ENCODE results near the gene KLC1.

KLC1 gene

DNA sequence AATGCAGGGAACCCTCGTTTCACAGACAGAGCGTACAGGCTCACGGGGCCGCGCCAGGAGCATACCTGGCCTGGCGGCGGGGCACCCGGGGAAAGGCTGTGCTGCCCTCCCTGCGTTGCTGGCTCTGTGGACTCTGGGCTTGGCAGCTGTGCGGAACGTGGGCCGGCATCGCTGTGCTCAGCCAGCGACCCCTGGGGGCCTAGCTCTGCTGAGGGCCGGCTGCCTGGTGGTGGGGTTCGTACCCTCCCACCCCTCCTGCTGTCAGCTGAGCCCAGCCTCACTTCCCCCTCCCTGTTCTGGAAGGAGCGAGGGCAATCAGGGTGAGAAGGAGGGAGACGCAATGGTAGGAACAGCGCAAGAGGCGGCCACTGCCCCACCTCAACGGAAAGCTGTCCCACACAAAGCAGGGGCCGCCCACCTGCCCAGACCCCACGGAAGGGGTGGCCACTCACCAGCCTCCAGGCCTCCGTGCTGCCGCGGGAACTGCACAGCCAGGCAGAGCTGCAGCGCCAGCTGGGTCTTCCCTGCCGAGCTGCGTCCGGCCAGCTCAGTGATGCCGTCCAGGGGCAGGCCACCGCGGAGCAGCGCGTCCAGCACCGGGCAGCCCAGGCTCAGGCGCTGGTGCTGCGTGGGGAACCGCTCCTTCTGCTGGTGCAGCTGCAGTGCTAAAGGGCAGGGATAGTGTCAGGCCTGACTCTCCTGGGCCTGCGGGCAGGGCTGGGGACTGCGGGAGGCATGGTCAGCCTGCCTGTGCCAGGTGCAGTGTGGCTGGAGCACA lies 77.7 kb downstream of the KLC1 start:
- Mint-ChIP-seq H3K4me1 (ENCODE audit: low read depth) (peaks cover 18% of the 10 kb centered on the region), H3K36me3 (ENCODE audit: low read depth) (peaks cover 12% of the 10 kb centered on the region), H3K27ac (no peak overlapping the region), H3K9me3 (no peaks in the 10 kb centered on the region), H3K4me3 (no peak overlapping the region), H3K27me3 (ENCODE audit: low read depth) (no peaks in the 10 kb centered on the region)

DNA sequence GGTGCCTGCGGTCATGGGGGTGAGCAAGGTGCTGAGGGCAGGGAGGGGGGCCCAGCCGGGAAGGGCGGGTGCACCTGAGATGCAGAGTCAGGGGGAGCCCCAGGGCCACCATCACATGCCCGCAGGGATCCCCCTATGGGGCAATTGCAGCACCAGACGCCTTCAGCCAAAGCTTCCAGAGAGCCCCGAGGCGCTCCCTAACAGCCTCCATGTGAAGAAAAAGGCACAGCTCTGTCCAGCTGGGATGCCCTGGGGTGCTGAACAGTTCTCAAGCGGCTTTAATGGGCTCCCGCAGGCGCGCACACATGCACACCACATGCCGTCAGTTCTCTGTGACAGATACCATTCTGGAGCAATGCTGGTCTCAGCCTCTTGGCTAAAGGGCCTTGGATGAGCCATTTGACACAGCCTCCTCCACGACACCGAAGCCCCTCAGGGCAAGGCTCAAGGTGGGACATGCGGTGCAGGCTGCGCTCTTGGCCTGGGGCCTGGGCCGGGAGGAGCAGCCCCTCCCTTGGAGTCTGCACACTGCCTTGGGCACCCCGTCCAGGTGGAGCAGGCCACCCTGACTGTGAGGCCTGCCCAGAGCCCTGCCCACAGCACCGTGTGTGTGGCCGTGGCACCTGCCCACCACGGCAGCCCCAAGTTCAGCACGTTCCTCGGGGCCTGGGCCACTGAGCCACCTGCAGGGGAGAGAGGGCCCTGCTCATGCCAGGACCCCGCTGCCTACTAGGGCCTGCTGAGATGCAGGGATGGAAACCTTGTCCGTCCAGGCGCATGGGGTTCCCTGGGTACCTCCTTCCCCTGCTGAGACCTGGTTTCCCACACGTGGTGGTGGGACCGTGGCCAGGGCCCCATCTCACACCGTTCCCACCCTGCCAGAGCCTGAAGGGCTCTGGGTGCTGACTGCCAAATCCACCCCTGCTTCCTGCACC lies 78.6 kb downstream of the KLC1 start:
- Mint-ChIP-seq H3K27ac (no peak overlapping the region), H3K9me3 (no peaks in the 10 kb centered on the region), H3K4me3 (no peak overlapping the region), H3K27me3 (ENCODE audit: low read depth) (no peaks in the 10 kb centered on the region), H3K4me1 (ENCODE audit: low read depth) (peaks cover 20% of the 10 kb centered on the region), H3K36me3 (ENCODE audit: low read depth) (peaks cover 11% of the 10 kb centered on the region)

DNA sequence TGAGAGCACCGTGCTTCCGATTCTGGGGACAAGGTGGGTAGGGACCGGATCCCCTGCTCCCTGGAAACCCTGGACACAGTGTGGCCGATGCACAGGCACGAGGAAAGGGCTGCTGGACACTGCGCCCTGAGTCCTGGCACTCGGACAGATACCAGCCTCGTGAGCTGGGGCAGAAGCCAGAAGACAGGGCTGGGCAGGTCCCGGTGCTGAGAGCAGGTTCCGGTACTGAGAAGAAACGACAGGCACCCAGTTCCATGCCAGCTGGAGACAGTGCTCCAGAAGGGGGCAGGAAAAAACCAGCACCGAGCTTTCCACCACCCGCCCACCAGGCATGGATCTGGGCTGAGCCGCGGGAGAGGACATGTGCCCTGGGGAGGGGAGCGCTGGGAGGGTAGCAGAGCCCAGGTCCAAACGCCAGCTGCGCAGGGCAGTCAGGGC lies 79.8 kb downstream of the KLC1 start:
- Mint-ChIP-seq H3K4me1 (ENCODE audit: low read depth) (peaks cover 21% of the 10 kb centered on the region), H3K36me3 (ENCODE audit: low read depth) (peaks cover 6% of the 10 kb centered on the region), H3K27ac (no peak overlapping the region), H3K4me3 (no peak overlapping the region), H3K27me3 (ENCODE audit: low read depth) (no peaks in the 10 kb centered on the region), H3K9me3 (no peaks in the 10 kb centered on the region)

DNA sequence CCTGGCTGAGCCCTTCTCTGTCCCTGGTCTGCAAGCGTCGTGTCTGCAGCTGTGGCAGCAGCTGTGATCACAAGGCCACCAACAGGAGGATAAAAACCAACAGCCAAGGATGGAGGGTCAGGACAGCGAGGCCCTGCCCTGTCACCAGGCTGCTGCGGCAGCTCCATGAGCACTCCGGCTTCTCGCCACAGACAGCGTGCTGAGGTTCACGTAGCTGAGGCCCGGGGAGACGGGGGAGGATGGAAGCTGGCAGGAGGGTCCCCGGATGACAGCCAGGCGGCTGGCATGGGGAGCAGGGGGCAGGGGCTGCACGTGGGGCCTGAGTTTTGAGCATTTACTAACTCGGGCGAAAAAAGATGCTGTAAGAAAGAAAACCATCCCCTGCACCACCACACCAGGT lies 80.8 kb downstream of the KLC1 start:
- Mint-ChIP-seq H3K9me3 (no peaks in the 10 kb centered on the region), H3K4me3 (no peak overlapping the region), H3K27me3 (ENCODE audit: low read depth) (no peaks in the 10 kb centered on the region), H3K27ac (no peak overlapping the region), H3K4me1 (ENCODE audit: low read depth) (peaks cover 21% of the 10 kb centered on the region), H3K36me3 (ENCODE audit: low read depth) (peaks cover 4% of the 10 kb centered on the region)

DNA sequence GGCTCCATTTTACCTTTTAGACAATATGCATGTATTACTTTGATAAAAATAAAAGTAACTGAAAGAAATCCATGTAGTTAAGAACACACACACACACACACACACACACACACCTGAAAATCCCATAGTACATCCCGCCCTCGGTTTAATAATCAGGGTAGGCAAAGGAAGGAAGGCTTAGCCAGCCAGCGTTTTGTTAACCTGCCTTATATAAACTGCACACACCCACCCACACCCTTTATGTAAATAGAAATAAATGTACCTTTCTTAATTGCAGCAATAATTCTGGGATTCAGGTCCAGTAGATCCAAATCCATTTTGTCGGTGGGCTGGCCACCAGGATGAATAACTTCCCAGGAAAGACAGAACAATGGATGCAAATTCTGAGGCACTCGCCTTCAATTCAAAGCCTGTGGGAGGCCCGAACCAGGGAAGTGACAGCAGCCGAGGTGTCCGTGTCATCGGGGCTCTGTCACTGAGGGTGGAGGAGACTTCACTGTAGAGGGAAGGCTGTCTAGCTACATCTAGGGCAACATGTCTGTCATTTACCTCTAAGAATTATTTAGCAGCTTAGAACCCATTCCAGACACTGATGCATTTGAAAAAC lies 81.9 kb downstream of the KLC1 start:
- Mint-ChIP-seq H3K9me3 (no peaks in the 10 kb centered on the region), H3K27me3 (ENCODE audit: low read depth) (no peaks in the 10 kb centered on the region), H3K36me3 (ENCODE audit: low read depth) (peaks cover 4% of the 10 kb centered on the region), H3K4me1 (ENCODE audit: low read depth) (peaks cover 22% of the 10 kb centered on the region), H3K4me3 (no peak overlapping the region), H3K27ac (no peak overlapping the region)

DNA sequence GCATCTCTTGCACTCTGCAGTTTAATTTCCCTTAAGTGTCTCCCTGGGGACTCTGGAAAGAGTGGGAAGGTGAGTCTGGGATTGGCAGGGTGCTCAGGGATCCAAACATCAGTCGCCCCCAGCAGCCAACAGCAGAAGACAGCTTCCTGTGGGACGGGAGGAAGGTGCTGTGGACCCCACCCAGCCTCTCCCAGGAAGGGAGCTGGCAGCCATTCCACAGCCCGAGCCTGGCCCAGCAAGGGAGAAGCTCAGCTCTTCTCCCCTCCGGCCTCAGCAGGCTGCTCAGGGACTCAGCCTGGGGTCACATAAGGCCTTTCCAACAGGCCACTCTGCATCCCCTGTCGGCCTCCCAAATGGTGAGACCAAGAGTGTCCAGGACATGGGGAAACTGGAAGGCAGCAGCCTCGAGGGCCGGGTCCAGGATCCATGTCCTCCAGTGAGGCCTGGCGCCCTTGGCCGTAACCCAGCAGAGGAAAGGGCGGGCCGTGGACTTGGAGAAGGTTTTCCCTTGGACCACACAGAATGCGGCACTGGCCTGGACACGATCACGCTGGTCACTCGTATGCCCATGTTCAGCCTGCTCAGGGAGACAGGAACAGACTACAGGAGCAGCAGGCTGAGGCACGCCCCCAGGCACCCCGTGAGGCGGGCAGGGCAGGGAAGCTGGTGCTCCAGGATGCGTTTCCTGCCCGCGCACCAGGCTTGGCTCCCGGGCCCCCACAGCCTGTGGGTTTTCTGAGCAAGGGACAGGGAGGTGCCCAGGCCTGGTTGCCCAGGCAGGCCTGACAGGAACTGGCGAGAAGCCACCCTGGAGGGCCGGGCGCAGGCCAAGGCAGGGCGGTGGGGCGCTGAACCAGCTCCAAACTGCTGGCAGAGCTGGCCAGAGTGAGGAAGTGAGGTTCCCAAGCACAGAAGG lies 82.8 kb downstream of the KLC1 start:
- Mint-ChIP-seq H3K4me3 (no peak overlapping the region), H3K27ac (no peak overlapping the region), H3K27me3 (ENCODE audit: low read depth) (no peaks in the 10 kb centered on the region), H3K4me1 (ENCODE audit: low read depth) (peaks cover 26% of the 10 kb centered on the region), H3K36me3 (ENCODE audit: low read depth) (peaks cover 4% of the 10 kb centered on the region), H3K9me3 (no peaks in the 10 kb centered on the region)

DNA sequence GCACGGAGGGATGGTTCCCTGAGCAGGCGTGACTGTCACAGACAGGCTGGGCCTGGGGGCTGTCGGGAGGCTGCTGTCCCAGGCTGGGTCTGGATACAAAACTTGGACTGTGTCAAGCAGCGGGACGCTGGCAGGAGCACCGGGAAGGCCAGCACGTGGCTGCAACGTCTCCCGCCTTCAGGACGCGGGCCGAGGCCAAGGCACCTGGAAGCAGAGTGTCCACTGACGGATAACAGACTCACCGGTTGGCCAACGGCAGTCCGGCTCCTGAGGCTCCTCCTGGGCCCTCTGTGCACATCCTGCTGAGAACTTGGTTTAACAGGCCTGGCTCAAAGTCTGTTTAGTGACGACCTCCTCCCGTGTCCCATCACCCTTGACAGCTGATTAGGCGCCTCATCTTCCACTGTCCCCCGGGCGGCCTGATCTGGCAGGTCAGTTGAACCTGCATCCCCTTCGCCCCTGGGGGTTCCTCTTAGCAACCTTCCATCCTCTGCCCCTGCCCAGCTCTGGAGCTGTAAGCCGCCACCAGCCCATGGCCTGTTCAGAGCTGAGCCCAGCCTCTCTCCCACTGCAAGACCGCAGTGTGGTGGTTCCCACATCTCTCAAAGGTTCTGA lies 83.7 kb downstream of the KLC1 start:
- no peak overlapping the region for H3K4me3 Mint-ChIP-seq
- peaks cover 34% of the 10 kb centered on the region for H3K4me1 Mint-ChIP-seq (ENCODE audit: low read depth)
- no peaks in the 10 kb centered on the region for H3K9me3 Mint-ChIP-seq
- H3K27me3 Mint-ChIP-seq (ENCODE audit: low read depth), result no peaks in the 10 kb centered on the region
- H3K27ac Mint-ChIP-seq, result no peak overlapping the region
- peaks cover 8% of the 10 kb centered on the region for H3K36me3 Mint-ChIP-seq (ENCODE audit: low read depth)

DNA sequence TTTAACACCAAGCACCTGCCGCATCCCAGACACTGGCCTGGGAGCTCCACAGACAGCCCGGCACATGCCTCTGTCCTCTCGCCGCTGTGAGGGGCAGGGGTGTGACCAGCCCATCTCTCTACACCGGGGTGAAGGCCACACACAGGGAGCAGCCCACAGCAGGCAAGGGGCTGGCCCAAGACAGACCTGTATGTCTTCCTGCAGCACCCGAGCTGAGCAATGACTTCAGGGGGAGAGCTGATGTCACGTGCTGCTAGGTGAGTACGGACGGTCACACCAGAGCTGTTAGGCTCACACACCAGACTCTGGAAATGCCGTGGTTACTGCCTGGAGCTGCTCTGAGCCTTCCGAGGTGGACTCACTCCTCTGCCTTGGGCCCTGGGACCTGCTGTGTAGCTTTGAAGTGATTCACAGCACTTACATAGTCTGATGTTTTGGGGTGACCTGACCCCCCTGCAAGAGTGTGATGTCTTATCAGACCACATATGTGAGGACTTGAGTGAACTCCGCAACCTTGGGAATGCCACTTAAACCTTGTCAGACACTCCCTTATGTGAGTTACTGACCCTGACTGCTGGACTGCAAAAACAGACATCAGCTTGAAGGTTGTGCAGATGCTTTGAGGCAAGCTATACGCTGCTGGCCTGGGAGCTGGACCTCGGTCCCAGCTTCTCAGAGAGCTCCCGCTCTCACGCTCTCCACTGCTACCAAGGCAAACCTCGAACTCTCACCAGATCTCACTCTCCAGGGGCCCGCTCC lies 84.5 kb downstream of the KLC1 start:
- Mint-ChIP-seq H3K36me3 (ENCODE audit: low read depth) (peaks cover 8% of the 10 kb centered on the region), H3K4me1 (ENCODE audit: low read depth) (peaks cover 34% of the 10 kb centered on the region), H3K27ac (no peak overlapping the region), H3K4me3 (peak overlapping the region; percentile 95), H3K27me3 (ENCODE audit: low read depth) (no peaks in the 10 kb centered on the region), H3K9me3 (no peaks in the 10 kb centered on the region)

DNA sequence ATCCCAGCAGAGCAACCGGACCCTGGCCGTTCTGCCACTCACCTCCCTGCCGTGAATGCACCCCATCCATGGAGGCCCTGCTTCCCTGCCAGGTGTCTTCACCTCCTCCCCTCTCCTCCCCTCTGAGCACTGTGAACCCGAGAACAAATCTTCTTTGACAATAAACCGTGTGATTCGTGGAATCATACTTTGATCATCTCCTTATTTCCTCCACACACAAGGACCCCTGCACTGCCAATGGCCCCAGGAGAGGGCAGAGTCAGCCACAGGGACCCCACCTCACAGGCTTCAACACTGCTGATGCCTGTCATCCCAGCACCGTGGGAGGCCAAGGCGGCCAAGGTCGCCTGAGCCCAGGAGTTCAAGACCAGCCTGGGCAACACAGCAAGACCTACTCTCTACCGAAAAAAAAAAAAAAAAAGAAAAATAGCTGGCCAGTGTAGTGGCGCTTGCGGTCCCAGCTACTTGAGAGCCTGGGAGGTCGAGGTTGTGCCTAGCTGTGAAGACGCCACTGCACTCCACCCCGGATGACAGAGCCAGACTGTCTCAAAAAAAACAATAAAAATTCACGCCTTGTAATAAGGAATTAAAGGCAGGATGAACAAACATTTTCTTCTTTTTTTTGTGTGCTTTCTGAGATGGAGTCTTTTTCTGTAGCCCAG lies 85.2 kb downstream of the KLC1 start:
- Mint-ChIP-seq H3K4me3 (peak overlapping the region; percentile 95), H3K9me3 (no peaks in the 10 kb centered on the region), H3K27ac (peak overlapping the region; percentile 68), H3K36me3 (ENCODE audit: low read depth) (peaks cover 6% of the 10 kb centered on the region), H3K4me1 (ENCODE audit: low read depth) (peaks cover 37% of the 10 kb centered on the region), H3K27me3 (ENCODE audit: low read depth) (no peaks in the 10 kb centered on the region)

DNA sequence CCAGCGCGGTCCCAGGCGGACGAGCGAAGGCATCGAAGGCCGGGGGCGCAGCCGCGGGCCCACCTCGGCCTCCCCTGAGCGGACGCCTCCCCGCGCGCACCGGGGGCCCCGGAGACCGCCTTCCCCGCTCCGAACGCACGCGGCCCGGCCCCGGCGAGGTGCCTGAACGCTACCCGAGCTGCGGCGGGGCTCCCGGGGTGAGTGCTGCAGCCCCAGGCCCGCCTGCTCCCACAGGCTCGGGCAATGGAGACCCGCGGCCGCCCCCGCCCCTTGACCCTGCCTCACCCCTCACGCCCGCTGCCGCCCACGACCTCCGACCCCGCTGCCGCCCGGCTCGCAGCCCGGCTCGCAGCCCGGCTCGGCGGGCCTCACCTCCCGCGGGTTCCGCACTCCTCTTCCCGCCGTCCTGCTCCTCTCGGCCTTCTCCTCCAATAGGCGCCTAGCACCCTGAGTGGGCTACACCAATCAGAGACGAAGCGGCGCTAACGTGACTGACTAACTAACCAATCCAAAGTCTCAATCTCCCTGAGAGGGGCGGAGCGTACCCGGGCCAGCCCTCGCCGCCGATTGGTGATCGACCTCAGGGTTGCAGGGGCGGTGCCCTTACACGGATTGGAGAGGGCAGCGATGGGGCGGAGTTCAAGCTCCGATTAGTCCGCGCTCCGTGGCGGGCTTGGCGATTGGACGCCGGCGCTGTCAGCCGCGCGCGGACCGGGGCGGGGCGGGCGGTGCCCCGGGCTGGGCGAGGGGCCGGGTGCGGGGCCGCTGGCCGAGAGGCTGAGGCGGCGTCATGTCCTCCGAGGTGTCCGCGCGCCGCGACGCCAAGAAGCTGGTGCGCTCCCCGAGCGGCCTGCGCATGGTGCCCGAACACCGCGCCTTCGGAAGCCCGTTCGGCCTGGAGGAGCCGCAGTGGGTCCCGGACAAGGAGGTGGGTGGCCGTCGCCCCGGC lies 86.3 kb downstream of the KLC1 start, which contains the start of the genes XRCC3 and ZFYVE21:
TSS of gene XRCC3 (minus strand) at position 400 of the 949 bp plus-strand sequence. CDS start 4,364 bp downstream, outside the sequence.
TSS of gene ZFYVE21 (plus strand) at position 759 of the 949 bp plus-strand sequence. CDS start at position 791, 32 bp downstream.
- Mint-ChIP-seq H3K4me1 (ENCODE audit: low read depth) (peaks cover 43% of the 10 kb centered on the region), H3K27me3 (ENCODE audit: low read depth) (no peaks in the 10 kb centered on the region), H3K36me3 (ENCODE audit: low read depth) (peaks cover 4% of the 10 kb centered on the region), H3K27ac (peak within 1 kb of the TSS; percentile 91), H3K4me3 (peak within 1 kb of the TSS; percentile 95), H3K9me3 (no peaks in the 10 kb centered on the region)

DNA sequence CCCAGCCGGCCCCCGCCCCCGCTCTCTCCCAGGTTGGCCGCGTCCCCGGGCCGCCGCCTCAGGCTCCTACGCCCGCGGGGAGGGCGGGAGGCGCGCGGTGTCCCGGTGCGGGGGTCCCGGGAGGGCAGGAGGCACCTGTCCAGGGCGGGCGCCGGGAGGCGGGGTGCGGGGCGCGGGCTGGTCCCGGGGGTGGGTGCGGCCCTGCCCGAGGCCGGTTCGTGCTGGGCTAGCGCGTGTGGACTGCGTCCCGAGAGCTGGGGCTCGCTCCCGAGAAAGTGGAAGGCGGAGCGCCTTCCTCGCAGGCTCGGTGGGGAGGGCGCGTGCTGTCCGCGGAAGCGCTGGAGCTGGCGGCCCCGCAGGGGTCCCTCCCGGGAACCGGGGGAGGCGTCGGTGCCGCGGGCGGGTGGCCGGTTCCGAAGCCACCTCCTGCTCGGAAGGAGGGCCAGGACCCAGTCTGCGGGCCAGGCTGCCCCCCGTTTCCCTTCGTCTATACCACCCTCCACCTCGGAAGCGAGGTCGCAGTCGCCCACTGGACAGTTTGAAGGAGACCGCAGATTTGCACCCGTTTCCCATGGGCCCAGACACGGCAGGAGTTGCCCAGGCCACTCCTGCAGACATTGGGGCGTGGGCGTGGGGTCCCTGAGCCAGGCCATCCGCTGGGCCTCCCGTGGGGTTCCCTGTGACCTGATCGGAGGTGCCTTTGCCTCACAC lies 87.2 kb downstream of the KLC1 start:
- no peaks in the 10 kb centered on the region for H3K9me3 Mint-ChIP-seq
- H3K4me1 Mint-ChIP-seq (ENCODE audit: low read depth), result peaks cover 38% of the 10 kb centered on the region
- no peak overlapping the region for H3K27ac Mint-ChIP-seq
- peaks cover 4% of the 10 kb centered on the region for H3K36me3 Mint-ChIP-seq (ENCODE audit: low read depth)
- H3K27me3 Mint-ChIP-seq (ENCODE audit: low read depth), result no peaks in the 10 kb centered on the region
- H3K4me3 Mint-ChIP-seq, result peak overlapping the region; percentile 81

Measured in T-helper 1 cell treated with Interleukin-12 subunit alpha and Interleukin-12 subunit beta and Interleukin-4 antibody, amounts not matched to agents 30 μg/mL and 1 μg/mL, for 36 hours (primary cell).